Kasumi-1 (cell line): ENCODE measurements around the gene AUTS2.

Source experiments
- DNase-seq, 2 experiments: peaks; one replicate each; lab custom pipeline; 2025; lab: John Stamatoyannopoulos, UW

The AUTS2 gene

DNA sequence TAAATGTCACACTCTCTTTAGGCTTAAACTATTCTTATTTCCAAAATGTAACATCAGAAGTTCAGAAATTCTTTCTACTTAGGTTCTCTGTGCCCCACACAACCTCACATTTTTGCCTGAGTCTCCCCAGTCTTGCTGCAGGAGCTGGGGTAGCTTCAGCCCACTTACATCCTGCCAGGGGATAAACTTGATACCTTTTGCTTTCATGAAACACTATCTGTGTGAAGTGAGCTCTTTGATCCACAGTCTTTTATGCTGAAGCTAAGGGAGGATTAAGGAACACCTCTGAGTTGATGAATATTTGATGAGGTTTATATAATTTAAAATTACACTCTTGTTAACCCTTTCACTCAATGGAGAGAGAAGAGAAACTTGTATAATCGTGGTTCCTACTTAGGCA lies 341.0 kb downstream of the AUTS2 start:
- DNase-seq = no peak

DNA sequence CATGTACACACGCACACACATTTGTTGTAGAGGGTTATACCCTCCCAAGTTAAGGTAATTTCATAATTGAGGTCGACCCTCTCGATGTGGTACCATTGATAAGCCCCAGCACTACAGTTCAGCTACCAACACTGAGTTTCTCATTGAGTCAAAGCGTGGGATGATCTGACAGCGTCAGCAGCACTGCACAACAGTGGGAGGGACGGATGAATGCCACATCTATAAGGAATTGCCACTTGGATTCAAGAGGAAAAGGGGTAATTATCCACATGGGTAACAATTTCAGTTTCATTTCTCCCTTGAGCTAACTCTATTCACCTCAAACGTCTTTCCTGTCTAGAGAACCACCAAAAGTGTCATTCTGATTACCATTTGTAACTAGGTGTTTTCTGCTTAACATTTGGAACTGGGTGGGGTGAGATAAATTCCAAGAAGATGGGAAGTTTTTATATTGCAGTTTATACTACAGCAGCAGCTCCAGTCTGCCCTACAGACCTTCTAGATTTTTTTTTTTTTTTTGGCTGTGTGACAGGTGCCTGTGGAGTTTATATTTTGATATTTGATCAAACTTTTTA lies 342.9 kb downstream of the AUTS2 start:
- no peak for DNase-seq

DNA sequence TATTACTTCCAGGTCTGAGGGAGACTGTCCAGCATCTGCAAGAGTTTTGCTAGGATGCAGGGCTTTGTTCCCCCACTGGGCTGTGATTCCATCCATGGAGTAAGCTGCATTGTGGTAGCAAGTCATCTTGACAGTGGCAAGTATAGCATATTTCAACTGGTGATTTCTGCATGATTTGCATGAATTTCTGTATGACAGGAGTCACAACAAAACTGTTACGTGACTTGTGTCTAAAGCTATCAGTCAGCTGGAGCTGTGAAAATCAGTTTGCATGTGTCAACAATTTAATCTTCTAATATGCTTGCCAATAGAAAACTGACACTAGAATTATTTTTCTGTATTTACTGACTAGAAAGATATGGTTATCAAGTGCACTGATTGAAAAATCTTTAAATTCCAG lies 344.3 kb downstream of the AUTS2 start:
- no peak for DNase-seq

- no peak for DNase-seq
Measured at GRCh38 chr7:69946901-69947300, 348.6 kb downstream of the AUTS2 start.

DNA sequence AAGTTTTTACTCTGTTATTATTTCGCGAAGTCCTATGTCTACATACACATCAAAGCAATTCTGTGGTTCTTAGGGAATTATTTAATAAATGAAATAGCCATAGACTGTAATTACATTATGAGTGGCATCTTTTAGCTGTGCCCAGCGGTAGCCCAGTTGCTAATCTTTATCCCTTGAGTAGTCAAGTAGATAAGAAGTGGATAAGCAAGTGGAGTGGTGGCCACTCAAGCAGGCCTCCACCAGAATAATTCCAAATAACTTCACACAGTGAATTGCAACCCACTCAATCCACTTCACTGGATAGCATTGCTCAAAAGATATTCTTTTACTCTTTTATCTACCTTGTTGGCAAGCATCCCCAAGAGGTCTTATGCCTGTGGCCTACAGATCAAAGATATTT lies 349.7 kb downstream of the AUTS2 start:
- DNase-seq = no peak

GRCh38 chr7:69949122-69949521 lies 350.8 kb downstream of the AUTS2 start:
- DNase-seq = no peak

- DNase-seq = no peak
Measured at GRCh38 chr7:69951458-69951857, 353.2 kb downstream of the AUTS2 start.

- DNase-seq = no peak
Measured at GRCh38 chr7:69953136-69954067, 355.1 kb downstream of the AUTS2 start.

DNA sequence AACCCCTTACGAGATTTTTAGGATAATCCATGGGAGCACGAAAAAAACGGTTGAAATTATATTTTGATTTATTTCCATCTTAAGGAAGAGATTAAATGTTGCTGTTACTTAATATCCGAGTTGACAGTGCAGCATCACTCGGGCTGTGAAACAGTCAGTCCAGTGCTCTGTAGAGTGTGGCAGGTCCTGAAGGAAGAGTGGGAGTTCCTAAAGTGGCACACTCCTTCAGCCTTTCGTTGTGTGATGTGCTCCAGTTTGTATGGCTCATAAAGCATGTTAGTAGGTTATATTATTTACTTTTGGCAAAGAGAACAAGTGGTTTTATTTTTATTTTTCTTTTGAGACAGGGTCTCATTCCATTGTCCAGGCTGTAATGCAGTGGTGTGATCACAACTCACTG lies 358.3 kb downstream of the AUTS2 start:
- DNase-seq = no peak

- no peak for DNase-seq
Measured at GRCh38 chr7:69957661-69958060, 359.4 kb downstream of the AUTS2 start.

DNA sequence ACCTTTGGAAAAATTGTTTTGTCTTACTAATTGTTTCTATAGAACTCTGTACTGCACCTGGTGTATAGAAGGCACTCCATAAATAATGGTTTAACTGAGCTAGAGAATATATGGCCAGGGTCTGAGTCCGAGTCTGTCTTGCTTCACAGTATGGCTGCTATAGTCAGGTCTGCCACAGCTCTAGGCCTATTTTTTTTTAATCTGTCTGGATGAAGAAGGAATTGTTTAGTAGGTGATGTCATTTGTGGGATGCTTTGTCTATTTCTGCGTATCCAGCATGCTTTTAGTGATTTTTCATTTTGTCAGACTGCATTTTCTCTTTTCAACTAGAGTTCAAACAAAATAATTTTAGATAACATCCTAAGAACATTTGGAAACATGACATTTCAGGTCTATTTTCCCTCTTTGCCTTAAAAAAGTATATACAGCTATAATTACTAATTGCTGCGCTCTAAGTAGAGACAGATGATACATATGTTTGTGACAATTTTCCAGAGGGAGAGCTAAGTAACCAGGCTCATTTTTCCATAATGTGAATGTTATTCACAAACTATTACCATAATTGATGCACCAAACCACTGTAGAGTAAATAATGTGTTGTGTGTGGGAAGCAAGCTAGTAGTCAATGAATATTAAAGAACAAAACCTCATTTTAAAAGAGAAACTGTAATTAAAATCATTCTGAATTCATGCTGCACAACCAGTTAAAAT lies 361.7 kb downstream of the AUTS2 start:
- no peak for DNase-seq

DNA sequence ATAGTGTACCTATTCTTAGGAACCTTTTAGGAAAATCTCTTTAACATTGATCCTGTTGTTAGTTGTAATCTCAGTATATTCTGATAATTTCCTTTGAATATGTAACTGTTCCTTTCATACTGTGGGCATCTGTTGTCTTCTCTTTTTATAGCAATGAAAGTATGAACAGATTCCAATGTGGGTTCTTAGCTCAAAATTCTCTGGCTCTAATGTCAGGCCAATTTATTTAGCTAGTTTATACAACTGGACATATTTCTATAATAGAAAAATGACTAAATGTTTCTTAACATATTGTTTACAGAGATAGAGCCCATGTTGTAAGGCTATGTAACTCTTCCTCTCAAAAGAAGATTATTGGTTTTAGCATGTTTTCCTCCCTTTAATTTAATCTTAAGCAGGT lies 363.2 kb downstream of the AUTS2 start:
- DNase-seq = no peak

DNA sequence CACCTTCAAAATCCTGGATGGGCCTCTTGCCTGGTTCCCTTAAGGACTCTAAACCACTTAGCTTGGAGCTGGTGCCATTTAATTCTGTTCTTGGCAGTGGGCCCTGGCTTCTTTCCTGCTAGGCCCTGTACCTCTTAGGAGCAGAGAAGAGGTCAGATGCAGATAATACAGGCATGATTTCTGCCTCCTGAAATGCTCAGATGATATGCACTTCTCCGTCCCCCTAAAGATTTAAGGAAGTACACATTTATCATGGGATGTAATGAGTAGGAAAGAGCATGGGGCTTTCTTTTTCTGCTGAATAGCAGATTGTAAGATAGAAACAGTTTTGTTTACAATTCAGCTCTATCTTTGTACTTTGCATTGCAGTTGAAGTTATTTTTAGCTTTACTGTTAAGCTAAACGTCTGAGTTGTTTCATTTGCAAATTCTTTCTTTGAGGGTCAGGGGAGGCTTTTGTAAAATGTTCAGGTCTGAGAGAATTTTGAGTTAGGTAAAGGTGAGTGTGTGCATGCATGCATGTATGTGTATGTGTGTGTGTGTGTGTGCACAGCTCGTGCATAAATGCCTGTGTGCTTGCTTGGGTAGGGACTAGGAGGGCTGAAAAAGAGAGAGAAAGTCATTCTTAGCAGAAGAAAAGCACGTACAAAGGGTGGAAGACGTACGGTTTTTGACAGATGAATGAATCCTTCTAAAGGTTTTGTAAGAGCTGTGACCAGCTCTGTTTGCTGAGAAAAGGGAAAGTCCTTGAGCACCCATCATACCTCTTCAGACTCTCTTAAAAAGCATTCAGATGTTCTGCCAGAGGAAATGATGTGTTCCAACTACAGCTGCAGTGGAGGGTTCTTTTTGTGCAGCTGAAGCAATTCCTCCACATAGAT lies 364.2 kb downstream of the AUTS2 start:
- no peak for DNase-seq

- DNase-seq = no peak
Measured at GRCh38 chr7:69963393-69963792, 365.1 kb downstream of the AUTS2 start.

DNA sequence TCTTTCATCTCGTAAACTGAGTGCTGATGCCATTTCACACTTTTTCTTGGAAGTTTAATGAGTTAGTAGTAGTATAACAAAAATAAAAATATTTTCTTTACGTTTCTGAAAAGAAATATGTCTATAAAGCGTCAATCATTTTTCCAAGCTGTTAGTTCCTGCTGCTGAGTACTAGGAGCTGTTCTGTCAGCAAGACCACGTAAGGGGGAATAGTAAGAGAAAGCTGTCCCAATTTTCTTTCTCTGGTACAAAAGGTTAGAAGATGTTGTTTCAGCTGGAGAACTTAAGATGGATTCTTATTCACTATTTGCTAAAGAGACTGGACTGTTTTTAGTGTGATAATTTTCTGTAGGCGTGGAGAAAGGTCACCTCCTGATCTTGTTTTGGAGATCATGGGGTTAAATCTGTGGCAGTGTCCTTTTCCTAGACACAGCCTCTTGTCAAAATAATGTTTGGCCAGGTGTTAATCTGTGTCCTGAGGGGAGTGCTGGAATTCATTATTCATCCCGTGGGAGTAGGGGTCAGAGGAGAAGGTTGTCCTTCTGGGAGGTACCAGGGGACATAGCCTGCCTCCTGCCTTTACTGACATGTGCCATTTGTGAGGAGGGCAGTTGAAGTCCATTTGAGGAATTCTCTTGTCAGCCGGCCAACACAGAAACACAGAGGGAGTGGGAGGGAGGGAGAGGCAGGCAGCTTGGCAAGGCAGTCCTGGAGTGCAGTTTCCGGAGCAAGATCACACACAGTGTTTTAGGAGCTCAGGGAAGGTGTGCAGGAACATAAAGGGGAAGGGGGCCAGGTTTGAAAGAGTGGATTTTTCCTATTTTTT lies 368.7 kb downstream of the AUTS2 start:
- DNase-seq = no peak

- no peak for DNase-seq
Measured at GRCh38 chr7:69967689-69968450, 369.6 kb downstream of the AUTS2 start.

GRCh38 chr7:69968969-69969556 lies 370.8 kb downstream of the AUTS2 start:
- no peak for DNase-seq

- no peak for DNase-seq
Measured at GRCh38 chr7:69981646-69982045, 383.4 kb downstream of the AUTS2 start.

DNA sequence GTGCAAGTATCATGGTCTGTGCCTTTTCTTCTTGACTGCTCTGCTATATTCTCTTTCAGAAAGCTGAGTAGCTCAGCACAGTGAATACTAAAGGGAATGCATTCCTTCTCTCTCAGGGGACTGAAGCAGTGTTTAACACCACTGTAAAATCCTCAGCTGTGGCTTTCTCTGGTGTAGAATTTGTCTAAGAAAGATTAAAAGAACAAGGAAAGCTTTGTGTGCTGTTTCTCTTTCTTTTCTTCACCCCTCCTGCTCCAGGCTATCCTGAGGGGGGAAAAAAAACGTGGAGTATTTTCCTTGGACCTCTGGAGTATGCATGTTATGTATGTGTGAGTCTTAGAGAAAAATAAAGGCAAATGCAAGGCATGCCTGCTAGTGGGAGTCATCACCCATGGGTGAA lies 383.9 kb downstream of the AUTS2 start:
- DNase-seq = no peak

DNA sequence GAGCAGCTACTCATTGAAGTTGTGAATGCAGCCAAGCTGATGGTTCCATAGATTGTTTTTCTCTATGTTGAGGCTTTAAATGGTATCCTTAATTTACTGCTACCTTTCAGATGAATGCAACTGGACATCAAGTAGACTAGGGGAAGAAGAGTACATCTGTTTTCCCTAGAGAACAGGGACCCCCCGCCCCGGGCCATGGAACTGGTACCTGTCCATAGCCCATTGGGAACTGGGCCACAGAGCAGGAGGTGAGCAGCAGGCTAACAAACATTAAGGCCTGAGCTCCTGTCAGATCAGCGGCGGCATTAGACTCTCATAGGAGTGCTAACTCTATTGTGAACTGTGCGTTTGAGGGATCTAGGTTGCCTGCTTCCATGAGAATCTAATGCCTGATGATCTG lies 391.3 kb downstream of the AUTS2 start:
- no peak for DNase-seq
